IMR-90 (cell line): ENCODE results near the gene NHP2. TPM values are rescaled to one million over a fixed set of nuclear protein-coding genes. Genes with fewer than 3 reads are reported as not detected.
"Not testable (repeated sequence)": the region's sequence is repeated elsewhere in the genome, so short reads cannot be mapped to it uniquely, and the experiment has no call there.

Source experiments
- ATAC-seq: fragments of 200-7000 bp; cut with Tn5 transposase; 2 replicates; pipeline ENCODE4 v1.9.1; 2020; ENCODE audit warnings: low read depth, mild to moderate bottlenecking, moderate library complexity
- BruUV-seq: library from RNA; stranded (reverse); fragments of 400-500 nt; replicated peaks from 2 replicates; lab custom pipeline; 2021; lab: Mats Ljungman, UMichigan
- CTCF ChIA-PET: fragments of 300-600 bp; formaldehyde crosslinking; extraction: SDS; loops from one replicate; lab custom pipeline; 2021; ENCODE audit warnings: antibody characterized with exemption; lab: Yijun Ruan, JAX
- POLR2A ChIA-PET: fragments of 300-600 bp; sonication (Branson Sonifier 250); formaldehyde crosslinking; loops from one replicate; lab custom pipeline; 2022; ENCODE audit warnings: antibody characterized with exemption; ENCODE audit not compliant: unreplicated experiment; lab: Charles Lee
- DNase-seq: peaks from one replicate; pipeline ENCODE4 v3.0.0; 2013
- H2AFZ ChIP-seq: replicated peaks from 2 replicates; pipeline ENCODE3; 2013; ENCODE audit warnings: low read length, mild to moderate bottlenecking; ENCODE audit not compliant: poor library complexity
- H2AK5ac ChIP-seq: 2 replicates; pipeline ENCODE4 v1.6.1; 2013; ENCODE audit warnings: low read depth, low read length, inconsistent platforms
- H2AK9ac ChIP-seq: replicated peaks from 2 replicates; pipeline ENCODE3; 2013; ENCODE audit warnings: mild to moderate bottlenecking, low read depth, low read length, moderate library complexity; ENCODE audit not compliant: poor library complexity
- H2BK120ac ChIP-seq: 2 replicates; pipeline ENCODE4 v1.6.1; 2013; ENCODE audit warnings: low read depth, low read length, inconsistent platforms
- H2BK15ac ChIP-seq: 3 replicates; pipeline ENCODE4 v1.6.1; 2013; ENCODE audit warnings: low read depth, low read length, inconsistent platforms
- H2BK20ac ChIP-seq: 2 replicates; pipeline ENCODE4 v1.6.1; 2013; ENCODE audit warnings: low read depth, mild to moderate bottlenecking, inconsistent platforms, low read length, moderate library complexity
- H2BK5ac ChIP-seq: 2 replicates; pipeline ENCODE4 v1.6.1; 2013; ENCODE audit warnings: mild to moderate bottlenecking, low read depth, low read length, inconsistent platforms; ENCODE audit not compliant: poor library complexity, severe bottlenecking
- H3K14ac ChIP-seq: replicated peaks from 2 replicates; pipeline ENCODE4 v1.6.1; 2013; ENCODE audit warnings: low read depth, low read length, inconsistent platforms
- H3K18ac ChIP-seq: 2 replicates; pipeline ENCODE4 v1.6.1; 2013; ENCODE audit warnings: low read depth, low read length, control low read depth
- H3K23ac ChIP-seq: 2 replicates; pipeline ENCODE4 v1.6.1; 2013; ENCODE audit warnings: low read depth, low read length, inconsistent platforms
- H3K27ac ChIP-seq: 2 replicates; pipeline ENCODE4 v1.5.1; 2013; ENCODE audit warnings: mild to moderate bottlenecking, control low read depth, low read length; ENCODE audit not compliant: insufficient read depth
- H3K27me3 ChIP-seq: 2 replicates; pipeline ENCODE4 v1.6.1; 2013; ENCODE audit warnings: low read length; ENCODE audit not compliant: control insufficient read depth, insufficient read depth
- H3K36me3 ChIP-seq: 2 replicates; pipeline ENCODE4 v1.6.1; 2013; ENCODE audit warnings: low read length, mixed read lengths; ENCODE audit not compliant: control insufficient read depth, insufficient read depth
- H3K4ac ChIP-seq: 2 replicates; pipeline ENCODE4 v1.6.1; 2013; ENCODE audit warnings: low read depth, low read length, inconsistent platforms
- H3K4me1 ChIP-seq: 2 replicates; pipeline ENCODE4 v1.6.1; 2013; ENCODE audit warnings: low read length, mixed read lengths; ENCODE audit not compliant: control insufficient read depth, insufficient read depth
- H3K4me2 ChIP-seq: 2 replicates; pipeline ENCODE4 v1.6.1; 2013; ENCODE audit warnings: low read depth, mild to moderate bottlenecking, control low read depth, low read length, moderate library complexity
- H3K4me3 ChIP-seq: 2 replicates; pipeline ENCODE4 v1.5.1; 2013; ENCODE audit warnings: low read depth, mild to moderate bottlenecking, control low read depth, low read length, moderate library complexity; ENCODE audit not compliant: insufficient read depth
- H3K56ac ChIP-seq: 2 replicates; pipeline ENCODE4 v1.6.1; 2013; ENCODE audit warnings: low read length, inconsistent platforms; ENCODE audit not compliant: insufficient read depth; ENCODE audit errors: extremely low read depth
- H3K79me1 ChIP-seq, 2 experiments: 2 replicates each; pipeline ENCODE4 v1.6.1; 2013; ENCODE audit warnings: low read length in 2 of 2, inconsistent platforms in 1 of 2, low read depth in 1 of 2
- H3K9ac ChIP-seq: 2 replicates; pipeline ENCODE4 v1.6.1; 2013; ENCODE audit warnings: low read depth, low read length, control low read depth
- H3K9me1 ChIP-seq: 2 replicates; pipeline ENCODE4 v1.6.1; 2013; ENCODE audit warnings: low read length, inconsistent platforms; ENCODE audit not compliant: insufficient read depth
- H3K9me3 ChIP-seq: 2 replicates; pipeline ENCODE4 v1.6.1; 2013; ENCODE audit warnings: low read length; ENCODE audit not compliant: control insufficient read depth, insufficient read depth
- H4K20me1 ChIP-seq: 2 replicates; pipeline ENCODE4 v1.6.1; 2013; ENCODE audit warnings: low read length, inconsistent platforms; ENCODE audit not compliant: insufficient read depth
- H4K5ac ChIP-seq: 2 replicates; pipeline ENCODE4 v1.6.1; 2013; ENCODE audit warnings: mild to moderate bottlenecking, low read depth, low read length, control low read depth
- H4K8ac ChIP-seq, 2 experiments: 2 replicates each; pipeline ENCODE4 v1.6.1; 2013; ENCODE audit warnings: low read depth in 2 of 2, low read length in 2 of 2, control low read depth in 1 of 2, inconsistent platforms in 1 of 2
- H4K91ac ChIP-seq: 2 replicates; pipeline ENCODE4 v1.6.1; 2013; ENCODE audit warnings: low read depth, low read length, inconsistent platforms; ENCODE audit not compliant: insufficient read depth
- WGBS, 2 experiments: methylation state at CpG; one replicate each; pipeline versions ENCODE4 v1.1.5 to v1.1.7; 2013; ENCODE audit warnings: missing lambda C conversion rate in 2 of 2; ENCODE audit not compliant: insufficient read length in 1 of 2; ENCODE audit errors: extremely low coverage in 2 of 2; 5-methylcytosine and 5-hydroxymethylcytosine counted together
- dilution Hi-C: fragments of 300-500 bp; cut with HindIII; formaldehyde crosslinking; loops from one replicate; pipeline ENCODE4 v1.14.3; 2018; ENCODE audit warnings: low sequenced_read_pairs; ENCODE audit not compliant: unreplicated experiment
- in situ Hi-C: fragments of 300-500 bp; cut with MboI; formaldehyde crosslinking; loops from 3 replicates; pipeline ENCODE4 v1.14.3; 2019; ENCODE audit warnings: low sequenced_read_pairs, inconsistent platforms, mixed read lengths
- intact Hi-C: fragments of 100-400 bp; cut with micrococcal nuclease; formaldehyde crosslinking; loops from 2 replicates; pipeline ENCODE4 v1.10.0; 2022
- polyA plus RNA-seq, 3 experiments: library from polyadenylated mRNA; depleted of rRNA; stranded (reverse); fragments of >200 nt; gene quantifications; 2 replicates each; pipeline ENCODE4 v1.2.3, GENCODE V29; 2012; ENCODE audit warnings: low replicate concordance in 1 of 3
- total RNA-seq: library from RNA; depleted of rRNA; stranded (reverse); fragments of >200 nt; gene quantifications from 2 replicates; pipeline ENCODE4 v1.2.3, GENCODE V29; 2012

The NHP2 gene
- total and polyA plus RNA-seq, 2 of the 4 experiments (the other 2 are of a cell fraction), result 180 to 278 TPM

DNA sequence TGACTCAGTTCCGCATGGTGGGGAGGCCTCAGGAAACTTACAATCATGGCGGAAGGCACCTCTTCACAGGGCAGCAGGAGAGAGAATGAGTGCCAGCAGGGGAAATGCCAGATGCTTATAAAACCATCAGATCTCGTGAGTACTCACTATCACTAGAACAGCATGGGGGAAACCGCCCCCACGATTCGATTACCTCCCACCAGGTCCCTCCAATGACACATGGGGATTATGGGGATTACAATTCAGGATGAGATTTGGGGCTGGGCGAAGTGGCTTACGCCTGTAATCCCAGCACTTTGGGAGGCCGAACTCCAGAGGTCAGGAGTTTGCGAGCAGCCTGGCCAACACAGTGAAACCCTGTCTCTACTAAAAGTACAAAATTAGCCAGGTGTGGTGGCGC, 44.5 kb upstream of the NHP2 start:
- BruUV-seq, H3K36me3 ChIP-seq, H3K9ac ChIP-seq, H3K56ac ChIP-seq, H3K9me3 ChIP-seq, H2BK20ac ChIP-seq, H3K18ac ChIP-seq, H3K9me1 ChIP-seq, H4K91ac ChIP-seq, intact Hi-C loops, CTCF ChIA-PET, H4K8ac ChIP-seq, H4K20me1 ChIP-seq, H2BK15ac ChIP-seq, dilution Hi-C loops, H2BK5ac ChIP-seq, ATAC-seq, H3K4me2 ChIP-seq, H3K4me3 ChIP-seq, H3K23ac ChIP-seq, H4K5ac ChIP-seq, H3K79me1 ChIP-seq, POLR2A ChIA-PET, H2BK120ac ChIP-seq, H3K4ac ChIP-seq, in situ Hi-C loops, H3K4me1 ChIP-seq, H3K14ac ChIP-seq, DNase-seq, H2AK9ac ChIP-seq, H2AK5ac ChIP-seq, H2AFZ ChIP-seq, H3K27ac ChIP-seq: not testable (repeated sequence)
- peaks cover 19% of the 10 kb centered on the region; the same call in 1 of the 2 replicates for H3K27me3 ChIP-seq
- WGBS, 2 experiments, result 100% methylated on average over 2 of the region's 11 CpGs; no CpG with 5 or more reads in 1 of the 2 experiments
